IPS-18a (cell line): ENCODE data around the gene ADARB2.

Experiments
- H3K27ac ChIP-seq: one replicate; pipeline ENCODE4 v1.5.1; 2013; ENCODE audit warnings: low read length
- H3K27me3 ChIP-seq: one replicate; pipeline ENCODE4 v1.6.1; 2013; ENCODE audit warnings: mild to moderate bottlenecking, low read length; ENCODE audit not compliant: control insufficient read depth, insufficient read depth
- H3K36me3 ChIP-seq: one replicate; pipeline ENCODE4 v1.6.1; 2013; ENCODE audit warnings: low read depth, low read length; ENCODE audit not compliant: control insufficient read depth
- H3K4me1 ChIP-seq: one replicate; pipeline ENCODE4 v1.6.1; 2013; ENCODE audit warnings: low read depth, low read length; ENCODE audit not compliant: control insufficient read depth
- H3K4me3 ChIP-seq: one replicate; pipeline ENCODE4 v1.5.1; 2013; ENCODE audit warnings: low read length
- H3K9ac ChIP-seq: one replicate; pipeline ENCODE4 v1.6.1; 2013; ENCODE audit warnings: mild to moderate bottlenecking, low read length, moderate library complexity
- H3K9me3 ChIP-seq: one replicate; pipeline ENCODE4 v1.6.1; 2013; ENCODE audit warnings: low read depth, low read length; ENCODE audit not compliant: control insufficient read depth

Gene ADARB2

DNA sequence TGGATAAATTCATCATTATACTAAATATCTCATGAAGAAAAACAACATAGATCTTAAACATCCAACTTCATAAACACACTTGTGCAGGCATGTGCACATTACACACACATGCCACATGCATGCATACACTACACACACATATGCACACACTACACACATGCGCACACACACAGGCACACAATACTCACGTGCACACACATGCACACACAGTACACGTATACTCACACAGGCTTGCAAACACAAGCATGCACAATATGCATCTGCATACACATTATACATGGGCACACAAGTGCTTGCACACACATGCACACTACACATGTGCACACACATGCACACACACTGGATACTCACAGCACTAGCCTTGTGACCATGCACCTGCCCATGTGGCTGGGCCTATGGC, 105.2 kb downstream of the ADARB2 start:
- Histone ChIP-seq H3K36me3 (no peaks in the 10 kb centered on the region), H3K9me3 (no peaks in the 10 kb centered on the region), H3K27ac (no peak overlapping the region), H3K9ac (no peak overlapping the region), H3K27me3 (no peaks in the 10 kb centered on the region), H3K4me3 (no peak overlapping the region), H3K4me1 (peaks cover 10% of the 10 kb centered on the region)

DNA sequence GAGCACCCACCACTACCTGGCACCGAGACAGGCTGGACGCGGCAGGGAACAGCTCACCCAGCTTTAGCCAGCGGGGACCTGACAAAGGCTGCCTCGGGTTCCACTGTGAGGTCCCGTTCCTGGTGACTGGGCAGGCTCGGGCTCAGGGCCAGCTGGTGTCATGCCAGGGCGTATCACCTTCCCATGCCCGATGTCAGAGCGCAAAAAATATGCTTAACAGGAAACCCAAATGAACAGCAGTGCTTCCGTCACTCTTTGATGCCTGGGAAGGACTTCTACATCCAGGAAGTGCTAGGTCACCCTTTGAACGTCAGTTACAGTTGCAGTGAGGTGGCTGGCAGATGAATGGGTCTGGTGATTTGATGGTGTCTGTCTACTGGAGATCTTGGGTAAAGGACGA, 106.0 kb downstream of the ADARB2 start:
- H3K4me3 ChIP-seq: no peak overlapping the region
- H3K27ac ChIP-seq: no peak overlapping the region
- H3K9me3 ChIP-seq: no peaks in the 10 kb centered on the region
- peaks cover 10% of the 10 kb centered on the region for H3K4me1 ChIP-seq
- no peak overlapping the region for H3K9ac ChIP-seq
- H3K27me3 ChIP-seq: no peaks in the 10 kb centered on the region
- H3K36me3 ChIP-seq: no peaks in the 10 kb centered on the region

DNA sequence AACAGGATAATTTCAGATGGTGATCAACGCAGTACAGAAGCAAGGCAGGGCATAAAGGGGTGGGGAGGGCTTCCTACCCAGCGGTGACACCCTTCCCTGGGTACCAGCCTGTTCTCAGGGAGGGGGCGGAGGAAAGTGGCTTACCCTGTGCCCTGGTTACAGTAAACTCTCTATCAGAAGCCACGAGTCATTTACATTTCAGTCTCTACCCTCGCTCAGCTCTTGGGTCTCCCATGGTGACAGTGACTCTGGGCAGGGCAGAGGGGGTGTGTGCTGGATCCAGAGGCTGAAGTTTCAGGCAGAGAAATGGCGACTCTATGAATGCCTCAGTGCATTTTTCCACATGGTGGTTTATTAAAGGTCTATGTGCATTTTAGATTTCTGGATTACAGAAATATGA, 107.0 kb downstream of the ADARB2 start:
- no peaks in the 10 kb centered on the region for H3K9me3 ChIP-seq
- H3K36me3 ChIP-seq: no peaks in the 10 kb centered on the region
- H3K27me3 ChIP-seq: no peaks in the 10 kb centered on the region
- no peak overlapping the region for H3K4me3 ChIP-seq
- H3K4me1 ChIP-seq: peaks cover 10% of the 10 kb centered on the region
- H3K27ac ChIP-seq: no peak overlapping the region
- no peak overlapping the region for H3K9ac ChIP-seq

DNA sequence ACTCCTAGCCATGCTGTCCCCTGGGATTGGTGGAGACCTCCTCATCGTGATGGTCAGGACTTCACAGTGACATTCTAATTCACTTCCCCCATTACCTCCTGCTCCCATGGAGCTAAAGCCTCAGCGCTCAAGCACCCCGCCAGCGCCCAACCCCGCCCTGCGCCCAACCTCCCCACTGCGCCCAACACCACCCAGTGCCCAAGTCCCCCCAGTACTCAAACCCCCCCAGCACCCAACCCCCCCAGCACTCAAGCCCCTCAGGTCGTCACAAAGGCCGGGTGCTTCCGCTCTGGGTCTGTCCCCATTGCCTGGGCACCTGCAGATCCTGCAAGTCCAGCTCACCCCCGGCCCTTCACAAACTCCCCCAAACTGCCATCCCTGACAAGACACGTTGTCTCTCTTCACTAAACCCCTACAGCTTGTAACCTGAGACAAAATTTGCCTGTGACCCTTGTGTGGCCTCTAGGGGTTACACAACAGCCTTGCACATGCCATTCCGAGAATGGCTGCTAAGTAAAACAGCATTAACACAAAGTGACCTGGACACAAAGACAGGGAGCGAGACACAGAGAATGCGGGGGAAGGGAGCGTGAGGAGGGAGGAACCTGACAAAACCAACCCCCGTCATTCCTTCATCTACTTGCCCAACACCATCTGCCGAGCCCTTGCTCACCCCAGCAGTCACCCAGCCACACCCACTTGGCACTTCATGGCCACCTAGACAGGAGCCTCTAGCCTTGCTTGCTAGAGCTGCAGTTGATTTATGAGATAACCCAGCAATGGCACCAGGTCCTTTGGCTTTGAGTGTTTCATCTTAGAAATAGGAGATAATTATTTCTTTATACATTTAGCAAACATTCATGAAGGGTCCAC, 107.8 kb downstream of the ADARB2 start:
- Histone ChIP-seq H3K9ac (no peak overlapping the region), H3K36me3 (no peaks in the 10 kb centered on the region), H3K4me3 (no peak overlapping the region), H3K27me3 (no peaks in the 10 kb centered on the region), H3K4me1 (peaks cover 10% of the 10 kb centered on the region), H3K27ac (no peak overlapping the region), H3K9me3 (no peaks in the 10 kb centered on the region)

DNA sequence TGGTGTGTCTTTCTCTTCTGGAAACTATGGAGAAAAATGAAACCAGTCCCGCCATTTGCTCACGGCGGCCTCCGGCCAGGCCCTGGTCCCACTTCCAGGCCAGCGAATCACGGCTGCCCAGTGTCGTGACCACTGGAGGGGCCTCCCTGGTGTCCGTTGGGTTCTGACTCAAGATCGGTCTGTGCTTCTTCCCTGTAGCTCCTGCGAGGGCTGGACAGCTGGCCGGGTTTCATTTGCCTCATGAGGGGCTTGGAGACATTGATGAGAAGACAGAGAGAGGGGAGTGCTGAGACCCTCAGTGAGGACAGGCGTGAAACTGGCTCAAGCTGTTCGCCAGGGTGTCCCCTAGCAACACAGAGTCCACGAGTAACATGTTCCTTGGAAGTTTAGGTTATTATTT, 108.6 kb downstream of the ADARB2 start:
- Histone ChIP-seq H3K27ac (no peak overlapping the region), H3K9me3 (no peaks in the 10 kb centered on the region), H3K9ac (no peak overlapping the region), H3K4me3 (no peak overlapping the region), H3K4me1 (peaks cover 10% of the 10 kb centered on the region), H3K27me3 (no peaks in the 10 kb centered on the region), H3K36me3 (no peaks in the 10 kb centered on the region)

DNA sequence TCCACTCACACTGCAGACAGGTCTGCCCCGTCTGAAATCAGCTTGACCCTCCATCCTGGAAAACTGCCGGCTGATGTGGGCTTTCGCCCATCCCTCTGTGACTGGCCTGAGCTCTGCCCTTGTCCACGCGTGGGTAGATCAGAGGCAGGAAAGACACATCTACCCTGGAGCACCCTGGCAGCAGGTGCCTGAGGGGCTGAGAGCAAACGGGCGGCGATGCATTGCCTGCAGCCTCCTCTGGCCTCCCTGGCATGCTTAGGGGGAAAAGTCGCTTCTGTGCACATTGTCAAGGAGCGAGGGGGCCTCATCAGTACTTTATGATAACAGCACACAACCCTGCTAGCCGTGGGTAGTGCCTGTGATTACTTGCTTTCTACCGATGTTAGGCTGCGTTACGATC, 109.4 kb downstream of the ADARB2 start:
- Histone ChIP-seq H3K9ac (no peak overlapping the region), H3K4me3 (no peak overlapping the region), H3K9me3 (no peaks in the 10 kb centered on the region), H3K27me3 (no peaks in the 10 kb centered on the region), H3K36me3 (no peaks in the 10 kb centered on the region), H3K4me1 (peaks cover 10% of the 10 kb centered on the region), H3K27ac (no peak overlapping the region)

DNA sequence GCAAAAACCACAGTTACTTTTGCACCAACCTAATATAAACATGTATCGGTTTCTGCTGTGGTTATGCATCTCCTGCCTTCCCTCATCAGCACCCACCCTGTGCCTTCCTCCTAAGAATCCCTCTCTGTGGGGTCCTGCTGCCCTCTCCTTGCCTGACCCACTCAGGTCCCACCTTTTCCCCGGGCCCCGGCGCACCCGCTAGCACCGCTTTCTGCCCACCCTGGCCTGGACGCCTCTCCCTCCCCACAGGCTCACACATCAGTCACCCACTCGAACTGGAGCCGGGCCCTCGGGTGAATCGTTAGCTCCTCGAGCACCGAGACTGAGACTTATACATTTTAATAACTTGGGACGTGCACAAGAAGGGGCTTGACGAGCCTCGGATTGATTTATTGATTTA, 110.5 kb downstream of the ADARB2 start:
- H3K9ac ChIP-seq: no peak overlapping the region
- H3K27ac ChIP-seq: no peak overlapping the region
- H3K27me3 ChIP-seq: no peaks in the 10 kb centered on the region
- H3K4me1 ChIP-seq: peaks cover 10% of the 10 kb centered on the region
- no peak overlapping the region for H3K4me3 ChIP-seq
- no peaks in the 10 kb centered on the region for H3K9me3 ChIP-seq
- H3K36me3 ChIP-seq: no peaks in the 10 kb centered on the region

DNA sequence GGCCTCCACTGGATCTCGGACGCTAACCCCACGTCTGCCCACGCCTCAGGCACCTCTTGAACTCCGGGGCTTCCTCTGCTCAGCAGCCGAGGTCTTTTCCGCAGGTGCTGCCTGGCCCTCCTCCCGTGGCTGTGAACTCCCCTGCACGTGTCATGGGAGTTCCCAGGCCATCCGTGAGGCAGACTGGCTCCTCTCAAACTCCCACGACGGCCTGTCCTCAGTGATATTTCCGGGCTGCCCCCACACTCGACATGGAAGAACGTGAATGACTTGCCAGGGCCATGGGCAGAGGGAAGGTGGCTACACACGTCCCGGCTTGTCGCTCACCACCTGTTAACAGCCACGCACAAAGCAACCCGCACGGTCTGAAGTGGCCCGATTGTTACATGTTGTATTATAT, 110.9 kb downstream of the ADARB2 start:
- Histone ChIP-seq H3K9me3 (no peaks in the 10 kb centered on the region), H3K4me3 (no peak overlapping the region), H3K27me3 (no peaks in the 10 kb centered on the region), H3K36me3 (no peaks in the 10 kb centered on the region), H3K27ac (no peak overlapping the region), H3K4me1 (peaks cover 10% of the 10 kb centered on the region), H3K9ac (no peak overlapping the region)

DNA sequence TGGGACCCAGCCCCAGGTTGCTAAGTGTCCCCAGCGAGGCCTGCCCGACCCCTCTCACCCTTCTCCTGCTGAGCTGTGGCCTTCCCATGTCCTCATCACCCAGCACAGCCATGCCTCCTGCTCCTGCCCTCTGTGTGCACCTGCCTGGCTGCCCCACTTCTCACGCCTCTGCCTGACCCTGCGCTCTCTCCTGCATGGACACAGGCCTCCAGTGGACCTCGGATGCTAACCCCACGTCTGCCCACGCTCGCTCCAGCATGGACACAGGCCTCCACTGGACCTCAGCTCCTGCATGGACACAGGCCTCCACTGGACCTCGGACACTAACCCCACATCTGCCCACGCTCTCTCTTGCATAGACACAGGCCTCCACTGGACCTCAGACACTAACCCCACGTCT, 111.6 kb downstream of the ADARB2 start:
- no peak overlapping the region for H3K27ac ChIP-seq
- H3K9ac ChIP-seq: no peak overlapping the region
- H3K27me3 ChIP-seq: no peaks in the 10 kb centered on the region
- H3K36me3 ChIP-seq: no peaks in the 10 kb centered on the region
- no peaks in the 10 kb centered on the region for H3K9me3 ChIP-seq
- no peak overlapping the region for H3K4me3 ChIP-seq
- H3K4me1 ChIP-seq: peaks cover 10% of the 10 kb centered on the region

DNA sequence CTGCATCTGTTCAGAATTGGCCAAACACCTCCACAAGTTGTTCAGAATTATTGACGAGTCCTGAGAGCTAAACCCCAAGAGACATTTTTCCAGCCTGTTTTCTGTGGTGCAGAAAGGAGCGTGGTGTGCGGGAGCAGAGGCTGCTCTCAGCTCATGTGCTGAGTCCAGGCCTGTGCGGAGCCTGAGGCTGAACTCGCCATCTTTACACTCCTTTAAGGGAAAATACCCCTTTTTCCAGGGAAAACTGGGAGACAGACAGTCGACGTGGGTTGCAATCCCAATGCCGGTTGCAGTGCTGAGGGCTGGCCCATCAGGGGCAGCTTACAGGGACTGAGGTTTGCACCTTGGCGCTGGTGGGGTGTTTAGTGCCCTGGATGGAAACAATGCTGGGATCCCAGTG, 112.2 kb downstream of the ADARB2 start:
- Histone ChIP-seq H3K9me3 (no peaks in the 10 kb centered on the region), H3K36me3 (no peaks in the 10 kb centered on the region), H3K4me3 (no peak overlapping the region), H3K9ac (no peak overlapping the region), H3K4me1 (peaks cover 6% of the 10 kb centered on the region), H3K27ac (no peak overlapping the region), H3K27me3 (no peaks in the 10 kb centered on the region)

DNA sequence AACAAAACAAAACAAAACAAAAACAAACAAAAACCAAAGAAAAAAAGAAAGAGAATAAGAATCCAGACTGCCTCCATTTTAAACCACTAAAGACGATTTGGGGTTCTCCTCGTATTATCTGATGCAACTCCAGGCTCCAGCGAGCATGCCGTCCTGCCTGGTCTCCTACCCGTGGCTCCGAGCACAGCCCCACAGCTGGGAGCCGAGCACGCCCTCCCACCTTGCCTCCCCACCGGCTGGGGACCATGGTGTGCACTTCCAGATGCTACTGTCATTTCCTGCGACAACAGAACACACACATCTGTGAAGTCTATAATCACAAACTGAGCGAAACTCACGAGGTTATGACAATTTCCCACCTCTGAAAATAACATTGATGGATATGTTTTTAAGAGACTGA, 113.1 kb downstream of the ADARB2 start:
- no peaks in the 10 kb centered on the region for H3K36me3 ChIP-seq
- H3K4me3 ChIP-seq: no peak overlapping the region
- H3K4me1 ChIP-seq: no peaks in the 10 kb centered on the region
- no peak overlapping the region for H3K9ac ChIP-seq
- H3K27me3 ChIP-seq: no peaks in the 10 kb centered on the region
- H3K9me3 ChIP-seq: no peaks in the 10 kb centered on the region
- H3K27ac ChIP-seq: no peak overlapping the region

DNA sequence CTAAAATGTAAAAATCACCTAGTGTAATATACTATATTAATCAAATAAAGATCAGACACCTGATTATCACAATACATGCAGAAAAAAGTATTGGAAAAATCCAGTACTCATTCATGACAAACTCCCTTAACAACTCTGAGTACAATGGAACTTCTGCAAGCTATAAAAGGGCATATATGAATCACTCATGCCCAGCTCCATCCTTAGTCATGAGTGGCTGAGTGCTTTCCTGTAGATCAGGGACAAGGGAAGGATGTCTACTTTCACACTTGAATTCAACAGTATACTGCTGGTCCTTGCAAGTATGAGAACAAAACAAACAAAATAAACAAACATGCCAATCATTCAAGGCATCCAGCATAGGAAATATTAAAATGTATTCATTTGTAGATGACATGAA, 116.5 kb downstream of the ADARB2 start:
- Histone ChIP-seq H3K9me3 (no peaks in the 10 kb centered on the region), H3K4me3 (no peak overlapping the region), H3K27ac (no peak overlapping the region), H3K4me1 (peaks cover 4% of the 10 kb centered on the region), H3K27me3 (no peaks in the 10 kb centered on the region), H3K36me3 (no peaks in the 10 kb centered on the region), H3K9ac (no peak overlapping the region)
